ENCODE data around the gene RAI1.

- no peak for TF ChIP-seq CTCF (IDR thresholded peaks at IDR 0.05)
- TF ChIP-seq PBX3 (IDR thresholded peaks at IDR 0.05): no peak
- TF ChIP-seq RCOR1 (IDR thresholded peaks at IDR 0.05; ENCODE audit: low read depth, low read length): no peak
- TF ChIP-seq POLR2AphosphoS2 (conservative IDR thresholded peaks at IDR 0.05; ENCODE audit: low read length): no peak
- TF ChIP-seq EP300 (IDR thresholded peaks at IDR 0.05): no peak
- TF ChIP-seq RNF2 (IDR thresholded peaks at IDR 0.05; ENCODE audit: borderline replicate concordance, low read depth): no peak
- no peak for TF ChIP-seq MYC (IDR thresholded peaks at IDR 0.05; ENCODE audit: borderline replicate concordance, low read length)
- TF ChIP-seq POLR2A (IDR thresholded peaks at IDR 0.05; ENCODE audit: low read length): no peak
- TF ChIP-seq PHF8 (IDR thresholded peaks at IDR 0.05; ENCODE audit: borderline replicate concordance, low read depth): no peak
- TF ChIP-seq HOXA7 (CRISPR knock-in tag; IDR thresholded peaks at IDR 0.05): no peak
- no peak for TF ChIP-seq KDM1A (IDR thresholded peaks at IDR 0.05; ENCODE audit: low read depth)
- no peak for TF ChIP-seq NFE2L2 (conservative IDR thresholded peaks at IDR 0.05; ENCODE audit: low read length)
- no peak for TF ChIP-seq USF2 (IDR thresholded peaks at IDR 0.05)
- no peak for TF ChIP-seq HMGXB4 (CRISPR knock-in tag; IDR thresholded peaks at IDR 0.05; ENCODE audit: borderline replicate concordance)
Observed at GRCh38 chr17:17853811-17854447, 172.7 kb downstream of the RAI1 start.

All from A549 (cell line).